GM04504 (cell line): ENCODE data around the gene PLXNB2.

Source experiments
- DNase-seq: peaks from one replicate; pipeline ENCODE4 v3.0.0-alpha.2; 2012; ENCODE audit warnings: low read depth

PLXNB2 gene

GRCh38 chr22:50310949-50311444 lies 3.6 kb upstream of the PLXNB2 start:
- DNase-seq: no peak

- DNase-seq: no peak
These were observed 2.7 kb upstream of the PLXNB2 start for GRCh38 chr22:50310031-50310722.

GRCh38 chr22:50309601-50309991 lies 2.1 kb upstream of the PLXNB2 start:
- no peak for DNase-seq

GRCh38 chr22:50308986-50309600 lies 1.6 kb upstream of the PLXNB2 start:
- no peak for DNase-seq

- peak; percentile 58 for DNase-seq
These were observed 1.1 kb upstream of the PLXNB2 start for GRCh38 chr22:50308597-50308935.

GRCh38 chr22:50307890-50308596 lies 597 bp upstream of the PLXNB2 start:
- no peak for DNase-seq

GRCh38 chr22:50305923-50306566 lies 1.4 kb downstream of the PLXNB2 start:
- DNase-seq: peak; percentile 93

- DNase-seq: no peak
These were observed 2.0 kb downstream of the PLXNB2 start for GRCh38 chr22:50305393-50305922.

GRCh38 chr22:50304528-50305392 lies 2.7 kb downstream of the PLXNB2 start:
- no peak for DNase-seq

GRCh38 chr22:50303848-50304527 lies 3.5 kb downstream of the PLXNB2 start:
- DNase-seq: no peak

GRCh38 chr22:50303515-50303847 lies 4.0 kb downstream of the PLXNB2 start:
- no peak for DNase-seq

GRCh38 chr22:50302564-50302963 lies 4.9 kb downstream of the PLXNB2 start:
- no peak for DNase-seq

GRCh38 chr22:50302041-50302541 lies 5.4 kb downstream of the PLXNB2 start:
- no peak for DNase-seq

- no peak for DNase-seq
These were observed 5.9 kb downstream of the PLXNB2 start for GRCh38 chr22:50301581-50301991.

- no peak for DNase-seq
These were observed 6.7 kb downstream of the PLXNB2 start for GRCh38 chr22:50300620-50301257.

- no peak for DNase-seq
These were observed 7.4 kb downstream of the PLXNB2 start for GRCh38 chr22:50299785-50300619.

- no peak for DNase-seq
These were observed 8.3 kb downstream of the PLXNB2 start for GRCh38 chr22:50298937-50299784.

GRCh38 chr22:50298266-50298637 lies 9.2 kb downstream of the PLXNB2 start:
- DNase-seq: no peak
